ENCODE measurements around the gene SUOX. TPM values are rescaled to one million over a fixed set of nuclear protein-coding genes. Genes with fewer than 3 reads are reported as not detected.

The SUOX gene
- total and polyA plus RNA-seq, 10 donors, result 6.0 to 29.1 (median 16.6) TPM

DNA sequence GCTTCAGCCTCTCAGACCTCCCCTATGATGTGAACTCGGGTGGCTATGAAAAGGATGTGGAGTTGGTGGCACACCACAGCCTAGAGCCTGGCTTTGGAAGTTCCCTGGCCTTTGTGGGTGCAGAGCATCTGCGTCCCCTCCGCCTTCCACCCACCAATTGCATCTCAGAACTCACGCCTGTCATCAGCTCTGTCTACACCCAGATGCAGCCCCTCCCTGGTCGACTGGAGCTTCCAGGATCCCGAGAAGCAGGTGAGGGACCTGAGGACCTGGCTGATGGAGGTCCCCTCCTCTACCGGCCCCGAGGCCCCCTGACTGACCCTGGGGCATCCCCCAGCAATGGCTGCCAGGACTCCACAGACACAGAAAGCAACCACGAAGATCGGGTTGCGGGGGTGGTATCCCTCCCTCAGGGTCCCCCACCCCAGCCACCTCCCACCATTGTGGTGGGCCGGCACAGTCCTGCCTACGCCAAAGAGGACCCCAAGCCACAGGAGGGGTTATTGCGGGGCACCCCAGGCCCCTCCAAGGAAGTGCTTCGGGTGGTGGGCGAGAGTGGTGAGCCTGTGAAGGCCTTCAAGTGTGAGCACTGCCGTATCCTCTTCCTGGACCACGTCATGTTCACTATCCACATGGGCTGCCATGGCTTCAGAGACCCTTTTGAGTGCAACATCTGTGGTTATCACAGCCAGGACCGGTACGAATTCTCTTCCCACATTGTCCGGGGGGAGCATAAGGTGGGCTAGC is 37.7 kb downstream of the SUOX start:
- Histone ChIP-seq H3K4me3 (no peak overlapping the region), H3K4me1 (peaks cover 0 to 11% (median under 1%) of the 10 kb centered on the region in 6 donors), H3K9me3 (no peaks in the 10 kb centered on the region), H3K36me3 (peaks cover 2 to 56% (median 22%) of the 10 kb centered on the region in 6 donors), H3K27me3 (replicated peaks in 1 of 7) (no peaks in the 10 kb centered on the region), H3K27ac (no peak overlapping the region)
- intact Hi-C loops (cut with DNase I; ENCODE audit: low total_unique reads), result no loop called here
- DNase-seq, result no peak
- TF ChIP-seq, protein P1, sequence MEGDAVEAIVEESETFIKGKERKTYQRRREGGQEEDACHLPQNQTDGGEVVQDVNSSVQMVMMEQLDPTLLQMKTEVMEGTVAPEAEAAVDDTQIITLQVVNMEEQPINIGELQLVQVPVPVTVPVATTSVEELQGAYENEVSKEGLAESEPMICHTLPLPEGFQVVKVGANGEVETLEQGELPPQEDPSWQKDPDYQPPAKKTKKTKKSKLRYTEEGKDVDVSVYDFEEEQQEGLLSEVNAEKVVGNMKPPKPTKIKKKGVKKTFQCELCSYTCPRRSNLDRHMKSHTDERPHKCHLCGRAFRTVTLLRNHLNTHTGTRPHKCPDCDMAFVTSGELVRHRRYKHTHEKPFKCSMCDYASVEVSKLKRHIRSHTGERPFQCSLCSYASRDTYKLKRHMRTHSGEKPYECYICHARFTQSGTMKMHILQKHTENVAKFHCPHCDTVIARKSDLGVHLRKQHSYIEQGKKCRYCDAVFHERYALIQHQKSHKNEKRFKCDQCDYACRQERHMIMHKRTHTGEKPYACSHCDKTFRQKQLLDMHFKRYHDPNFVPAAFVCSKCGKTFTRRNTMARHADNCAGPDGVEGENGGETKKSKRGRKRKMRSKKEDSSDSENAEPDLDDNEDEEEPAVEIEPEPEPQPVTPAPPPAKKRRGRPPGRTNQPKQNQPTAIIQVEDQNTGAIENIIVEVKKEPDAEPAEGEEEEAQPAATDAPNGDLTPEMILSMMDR (IDR thresholded peaks at IDR 0.05 in 8 of 11, conservative IDR thresholded peaks at IDR 0.05 in 3 of 11), result no peak
- no peak for TF ChIP-seq POLR2A (IDR thresholded peaks at IDR 0.05)
- TF ChIP-seq POLR2AphosphoS5 (IDR thresholded peaks at IDR 0.05), result no peak
- 85 to 89% (median 89%) methylated on average over 7 to 21 of the region's 21 CpGs for WGBS, 5 donors

DNA sequence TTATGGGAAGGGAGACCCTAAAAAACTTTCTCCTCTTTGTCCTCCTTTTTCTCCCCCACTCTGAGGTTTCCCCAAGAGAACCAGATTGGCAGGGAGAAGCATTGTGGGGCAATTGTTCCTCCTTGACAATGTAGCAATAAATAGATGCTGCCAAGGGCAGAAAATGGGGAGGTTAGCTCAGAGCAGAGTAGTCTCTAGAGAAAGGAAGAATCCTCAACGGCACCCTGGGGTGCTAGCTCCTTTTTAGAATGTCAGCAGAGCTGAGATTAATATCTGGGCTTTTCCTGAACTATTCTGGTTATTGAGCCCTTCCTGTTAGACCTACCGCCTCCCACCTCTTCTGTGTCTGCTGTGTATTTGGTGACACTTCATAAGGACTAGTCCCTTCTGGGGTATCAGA is 40.1 kb downstream of the SUOX start:
- TF ChIP-seq POLR2A (IDR thresholded peaks at IDR 0.05), result no peak
- TF ChIP-seq POLR2AphosphoS5 (IDR thresholded peaks at IDR 0.05), result no peak
- TF ChIP-seq, protein P1 (IDR thresholded peaks at IDR 0.05 in 8 of 11, conservative IDR thresholded peaks at IDR 0.05 in 3 of 11), result no peak
- no peak for DNase-seq
- Histone ChIP-seq H3K27me3 (replicated peaks in 1 of 7) (no peaks in the 10 kb centered on the region), H3K36me3 (peaks cover 2 to 52% (median 22%) of the 10 kb centered on the region in 6 donors), H3K4me1 (peaks cover 4 to 13% (median 10%) of the 10 kb centered on the region in 6 donors), H3K4me3 (no peak overlapping the region), H3K9me3 (no peaks in the 10 kb centered on the region), H3K27ac (no peak overlapping the region)
- 31 to 64% (median 43%) methylated on average over 2 of the region's 2 CpGs for WGBS, 5 donors
- intact Hi-C loops (cut with DNase I; ENCODE audit: low total_unique reads), result no loop called here

DNA sequence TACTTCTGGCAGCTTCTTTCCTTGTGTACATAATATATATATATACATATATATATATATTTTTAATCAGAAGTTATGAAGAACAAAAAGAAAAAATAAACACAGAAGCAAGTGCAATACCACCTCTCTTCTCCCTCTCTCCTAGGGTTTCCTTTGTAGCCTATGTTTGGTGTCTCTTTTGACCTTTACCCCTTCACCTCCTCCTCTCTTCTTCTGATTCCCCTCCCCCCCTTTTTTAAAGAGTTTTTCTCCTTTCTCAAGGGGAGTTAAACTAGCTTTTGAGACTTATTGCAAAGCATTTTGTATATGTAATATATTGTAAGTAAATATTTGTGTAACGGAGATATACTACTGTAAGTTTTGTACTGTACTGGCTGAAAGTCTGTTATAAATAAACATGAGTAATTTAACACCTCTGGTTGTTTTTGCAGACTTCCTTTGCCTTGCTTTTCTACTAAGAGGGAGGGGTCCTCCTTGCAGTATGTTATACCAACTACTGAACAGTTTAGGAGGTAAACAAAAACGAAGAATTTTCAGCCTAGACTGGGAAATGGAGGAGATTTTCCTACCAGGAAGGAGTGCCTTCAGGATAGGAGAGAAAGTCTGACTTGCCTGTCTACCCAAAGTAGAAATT is 41.1 kb downstream of the SUOX start:
- DNase-seq, result no peak
- peaks cover 1 to 46% (median 21%) of the 10 kb centered on the region in 6 donors for H3K36me3 ChIP-seq
- WGBS, 5 donors, result 62 to 75% (median 68%) methylated on average over 2 of the region's 2 CpGs
- TF ChIP-seq, protein P1 (IDR thresholded peaks at IDR 0.05 in 8 of 11, conservative IDR thresholded peaks at IDR 0.05 in 3 of 11), result no peak
- no peak for TF ChIP-seq POLR2AphosphoS5 (IDR thresholded peaks at IDR 0.05)
- no peaks in the 10 kb centered on the region for H3K9me3 ChIP-seq
- H3K27ac ChIP-seq, result no peak overlapping the region
- intact Hi-C loops (cut with DNase I; ENCODE audit: low total_unique reads), result no loop called here
- no peaks in the 10 kb centered on the region for H3K27me3 ChIP-seq (replicated peaks in 1 of 7)
- peaks cover 9 to 19% (median 18%) of the 10 kb centered on the region in 6 donors for H3K4me1 ChIP-seq
- no peak overlapping the region for H3K4me3 ChIP-seq

DNA sequence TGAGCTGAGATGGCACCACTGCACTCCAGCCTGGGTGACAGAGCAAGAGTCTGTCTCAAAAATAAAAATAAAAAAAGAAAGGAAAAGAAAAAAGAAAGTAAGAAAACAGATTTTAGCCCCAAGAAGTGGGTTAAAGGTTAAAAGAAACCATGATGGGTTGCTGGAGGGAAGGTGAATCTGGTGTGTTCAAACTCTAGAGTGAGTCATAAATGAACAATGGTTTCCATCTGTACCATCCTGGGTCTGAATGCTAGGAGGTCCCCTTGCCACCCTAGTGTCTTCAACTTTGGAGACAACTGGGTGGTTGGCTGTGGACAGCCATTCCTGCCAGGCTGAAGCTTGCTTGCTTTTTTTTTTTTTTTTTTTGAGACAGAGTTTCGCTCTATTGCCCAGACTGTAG is 43.1 kb downstream of the SUOX start:
- DNase-seq, result peak; percentile 10
- no peaks in the 10 kb centered on the region for H3K27me3 ChIP-seq (replicated peaks in 1 of 7)
- no peak overlapping the region for H3K27ac ChIP-seq
- TF ChIP-seq POLR2A (IDR thresholded peaks at IDR 0.05), result no peak
- TF ChIP-seq, protein P1 (IDR thresholded peaks at IDR 0.05 in 8 of 11, conservative IDR thresholded peaks at IDR 0.05 in 3 of 11), result no peak
- no peak for TF ChIP-seq POLR2AphosphoS5 (IDR thresholded peaks at IDR 0.05)
- WGBS, 5 donors, result 87 to 100% (median 100%) methylated on average over 1 of the region's 1 CpG
- intact Hi-C loops (cut with DNase I; ENCODE audit: low total_unique reads), result loop anchor here (5.0 kb wide), 2 partner anchors 43 to 298 kb away; partner anchors contain the start of genes GDF11 and SUOX
- H3K4me3 ChIP-seq, result no peak overlapping the region
- H3K4me1 ChIP-seq, result peaks cover 15 to 31% (median 26%) of the 10 kb centered on the region in 6 donors
- H3K36me3 ChIP-seq, result peaks cover 0 to 46% (median 28%) of the 10 kb centered on the region in 6 donors
- H3K9me3 ChIP-seq, result no peaks in the 10 kb centered on the region
